K562 (cell line): ENCODE data around the gene NFS1.

Experiments used
- CCNT2 ChIP-seq: IDR thresholded peaks from 2 replicates; pipeline ENCODE4 v1.6.1; 2011; ENCODE audit warnings: borderline replicate concordance, low read depth, mild to moderate bottlenecking, moderate library complexity, mixed read lengths, low read length; ENCODE audit not compliant: insufficient read length; ENCODE audit errors: extremely low read depth
- EZH2 ChIP-seq: IDR thresholded peaks from 2 replicates; pipeline ENCODE4 v1.6.1; 2012; ENCODE audit warnings: low read depth, mild to moderate bottlenecking, inconsistent platforms, low read length, borderline replicate concordance
- TCF7 ChIP-seq: sonication (generic); IDR thresholded peaks from 2 replicates; pipeline ENCODE4 v1.6.1; 2016; ENCODE audit warnings: antibody characterized with exemption, borderline replicate concordance
- TF ChIP-seq, protein P1 (sequence below): fragments of 250-450 bp; sonication (Bioruptor Pico); IDR thresholded peaks from 2 replicates; pipeline ENCODE4 v1.8.0; 2022; ENCODE audit warnings: moderate library complexity, mild to moderate bottlenecking, inconsistent platforms

DNA sequence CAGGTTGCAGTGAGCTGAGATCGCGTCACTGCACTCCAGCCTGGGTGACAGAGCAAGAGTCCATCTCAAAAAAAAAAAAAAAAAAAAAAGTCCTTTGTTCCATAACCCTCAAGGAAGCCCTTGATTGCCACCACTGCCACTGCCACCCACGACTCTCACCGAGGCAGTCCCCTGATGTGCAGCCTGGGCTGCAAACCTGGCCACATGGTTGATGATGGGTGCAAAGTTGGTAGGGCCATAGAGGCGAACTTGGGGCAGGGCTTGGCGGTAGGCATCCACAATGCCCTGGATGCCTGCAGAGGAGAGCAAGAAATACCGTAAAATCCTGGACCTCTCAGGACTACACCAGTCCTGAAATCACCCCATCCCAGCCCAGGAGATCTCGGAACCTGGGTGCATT lies 72.0 kb downstream of the NFS1 start:
- TF ChIP-seq, protein P1, sequence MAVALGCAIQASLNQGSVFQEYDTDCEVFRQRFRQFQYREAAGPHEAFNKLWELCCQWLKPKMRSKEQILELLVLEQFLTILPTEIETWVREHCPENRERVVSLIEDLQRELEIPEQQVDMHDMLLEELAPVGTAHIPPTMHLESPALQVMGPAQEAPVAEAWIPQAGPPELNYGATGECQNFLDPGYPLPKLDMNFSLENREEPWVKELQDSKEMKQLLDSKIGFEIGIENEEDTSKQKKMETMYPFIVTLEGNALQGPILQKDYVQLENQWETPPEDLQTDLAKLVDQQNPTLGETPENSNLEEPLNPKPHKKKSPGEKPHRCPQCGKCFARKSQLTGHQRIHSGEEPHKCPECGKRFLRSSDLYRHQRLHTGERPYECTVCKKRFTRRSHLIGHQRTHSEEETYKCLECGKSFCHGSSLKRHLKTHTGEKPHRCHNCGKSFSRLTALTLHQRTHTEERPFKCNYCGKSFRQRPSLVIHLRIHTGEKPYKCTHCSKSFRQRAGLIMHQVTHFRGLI (CRISPR knock-in tag): no peak
- TF ChIP-seq EZH2: no peak
- TF ChIP-seq CCNT2: no peak
- TF ChIP-seq TCF7: no peak
